WTC11 (cell line): Measurements from ENCODE around the gene ZC3H13. TPM values are rescaled to one million over a fixed set of nuclear protein-coding genes. Genes with fewer than 3 reads are reported as not detected.
A peak's percentile ranks its signal among the peaks of the same experiment; 100 is the strongest.

Experiments
- ATAC-seq: fragments of 200-7000 bp; cut with Tn5 transposase; 2 replicates; pipeline ENCODE4 v1.10.0; 2021; ENCODE audit warnings: mild to moderate bottlenecking, moderate library complexity
- CTCF ChIA-PET: fragments of 300-600 bp; sonication (Branson Sonifier 250); formaldehyde crosslinking; loops from one replicate; lab custom pipeline; 2021; ENCODE audit warnings: antibody characterized with exemption; lab: Charles Lee
- POLR2A ChIA-PET: fragments of 350-600 bp; sonication (Branson Sonifier 250); formaldehyde crosslinking; loops from one replicate; lab custom pipeline; 2021; ENCODE audit warnings: antibody characterized with exemption; lab: Charles Lee
- DNase-seq: peaks from one replicate; pipeline ENCODE4 v3.0.0; 2021; ENCODE audit warnings: low spot score
- H3K27ac Mint-ChIP-seq: 2 replicates; pipeline ENCODE4 v1.8.0; 2021; ENCODE audit warnings: mixed read lengths
- H3K27me3 Mint-ChIP-seq: 2 replicates; pipeline ENCODE4 v1.8.0; 2021; ENCODE audit warnings: low read depth, mild to moderate bottlenecking, moderate library complexity, mixed read lengths
- H3K36me3 Mint-ChIP-seq: 2 replicates; pipeline ENCODE4 v1.8.0; 2021; ENCODE audit warnings: mixed read lengths
- H3K4me1 Mint-ChIP-seq: 2 replicates; pipeline ENCODE4 v1.8.0; 2022; ENCODE audit warnings: mixed read lengths
- H3K4me3 Mint-ChIP-seq: 2 replicates; pipeline ENCODE4 v1.8.0; 2021; ENCODE audit warnings: mild to moderate bottlenecking, moderate library complexity, mixed read lengths
- H3K9me3 Mint-ChIP-seq: 2 replicates; pipeline ENCODE4 v1.8.0; 2021; ENCODE audit warnings: mixed read lengths
- ATF6 ChIP-seq: sonication (generic); formaldehyde crosslinking; IDR thresholded peaks from 2 replicates; pipeline ENCODE4 v1.8.1; 2023; ENCODE audit warnings: mild to moderate bottlenecking, missing genetic modification reagents
- CDX4 ChIP-seq: fragments of 250-450 bp; sonication (Bioruptor Pico); IDR thresholded peaks from 2 replicates; pipeline ENCODE4 v1.9.0; 2021; ENCODE audit warnings: moderate library complexity, mild to moderate bottlenecking, inconsistent platforms, borderline replicate concordance
- FOXJ3 ChIP-seq: sonication (generic); formaldehyde crosslinking; IDR thresholded peaks from 2 replicates; pipeline ENCODE4 v1.9.0; 2021; ENCODE audit warnings: missing genetic modification reagents, mild to moderate bottlenecking, borderline replicate concordance
- FOXK1 ChIP-seq: sonication (generic); formaldehyde crosslinking; IDR thresholded peaks from 2 replicates; pipeline ENCODE4 v1.8.0; 2022; ENCODE audit warnings: mild to moderate bottlenecking, moderate library complexity, missing genetic modification reagents
- GABPB1 ChIP-seq: sonication (generic); formaldehyde crosslinking; IDR thresholded peaks from 2 replicates; pipeline ENCODE4 v1.8.1; 2023; ENCODE audit warnings: mild to moderate bottlenecking, missing genetic modification reagents
- HMGA2 ChIP-seq: fragments of 250-450 bp; sonication (Bioruptor Pico); IDR thresholded peaks from 2 replicates; pipeline ENCODE4 v1.4.0; 2021; ENCODE audit warnings: mild to moderate bottlenecking, moderate library complexity
- NFATC4 ChIP-seq: fragments of 250-450 bp; sonication (Bioruptor Pico); IDR thresholded peaks from 2 replicates; pipeline ENCODE4 v1.9.0; 2021; ENCODE audit warnings: mild to moderate bottlenecking
- NFE2L1 ChIP-seq: sonication (generic); formaldehyde crosslinking; IDR thresholded peaks from 2 replicates; pipeline ENCODE4 v1.8.1; 2023; ENCODE audit warnings: missing genetic modification reagents
- OVOL2 ChIP-seq: fragments of 250-450 bp; sonication (Bioruptor Pico); IDR thresholded peaks from 2 replicates; pipeline ENCODE4 v1.9.0; 2021; ENCODE audit warnings: mild to moderate bottlenecking, borderline replicate concordance
- RELA ChIP-seq: sonication (generic); formaldehyde crosslinking; IDR thresholded peaks from 2 replicates; pipeline ENCODE4 v1.8.1; 2022; ENCODE audit warnings: missing genetic modification reagents, mild to moderate bottlenecking, borderline replicate concordance
- SMAD4 ChIP-seq: sonication (generic); formaldehyde crosslinking; IDR thresholded peaks from 2 replicates; pipeline ENCODE4 v1.8.0; 2022; ENCODE audit warnings: mild to moderate bottlenecking, missing genetic modification reagents
- SP1 ChIP-seq: sonication (generic); formaldehyde crosslinking; conservative IDR thresholded peaks from 2 replicates; pipeline ENCODE4 v1.8.1; 2022; ENCODE audit warnings: missing genetic modification reagents
- TP53 ChIP-seq: sonication (generic); formaldehyde crosslinking; IDR thresholded peaks from 2 replicates; pipeline ENCODE4 v1.8.1; 2023; ENCODE audit warnings: mild to moderate bottlenecking, missing genetic modification reagents
- ZBTB43 ChIP-seq: sonication (generic); formaldehyde crosslinking; IDR thresholded peaks from 2 replicates; pipeline ENCODE4 v1.8.1; 2023; ENCODE audit warnings: mild to moderate bottlenecking, missing genetic modification reagents
- ZMAT4 ChIP-seq: fragments of 250-450 bp; sonication (Bioruptor Pico); IDR thresholded peaks from 2 replicates; pipeline ENCODE4 v1.9.0; 2021; ENCODE audit warnings: mild to moderate bottlenecking
- ZNF121 ChIP-seq: sonication (generic); formaldehyde crosslinking; IDR thresholded peaks from 2 replicates; pipeline ENCODE4 v1.8.0; 2023; ENCODE audit warnings: missing genetic modification reagents
- total RNA-seq: library from RNA; stranded (reverse); gene quantifications from 3 replicates; pipeline ENCODE4 v1.2.3, GENCODE V29; 2021
- TF ChIP-seq, protein P1 (sequence below): sonication (generic); formaldehyde crosslinking; IDR thresholded peaks from 2 replicates; pipeline ENCODE4 v1.8.0; 2022; ENCODE audit warnings: mild to moderate bottlenecking, missing genetic modification reagents
- TF ChIP-seq, protein P2 (sequence below): sonication (generic); formaldehyde crosslinking; IDR thresholded peaks from 2 replicates; pipeline ENCODE4 v1.8.1; 2022; ENCODE audit warnings: low read depth, missing genetic modification reagents, borderline replicate concordance
- TF ChIP-seq, protein P3 (sequence below): sonication (generic); formaldehyde crosslinking; IDR thresholded peaks from 2 replicates; pipeline ENCODE4 v1.8.0; 2023; ENCODE audit warnings: missing genetic modification reagents
- TF ChIP-seq, protein P4 (sequence below): sonication (generic); formaldehyde crosslinking; IDR thresholded peaks from 2 replicates; pipeline ENCODE4 v1.8.1; 2022; ENCODE audit warnings: low read depth, mild to moderate bottlenecking, moderate library complexity, missing genetic modification reagents, borderline replicate concordance
- TF ChIP-seq, protein P5 (sequence below): sonication (generic); formaldehyde crosslinking; IDR thresholded peaks from 2 replicates; pipeline ENCODE4 v1.8.0; 2023; ENCODE audit warnings: missing genetic modification reagents, mild to moderate bottlenecking, borderline replicate concordance

ZC3H13 gene
- total RNA-seq, 1 experiment from 2014 or later, result 49.7 TPM

GRCh38 chr13:46087481-46087880 is 34.9 kb upstream of the ZC3H13 start:
- CTCF ChIA-PET, result no interaction called here
- ATAC-seq (no peak), DNase-seq (no peak)
- POLR2A ChIA-PET, result no interaction called here
- H3K27ac Mint-ChIP-seq, result no peak overlapping the region
- no peak overlapping the region for H3K4me3 Mint-ChIP-seq
- H3K4me1 Mint-ChIP-seq, result no peaks in the 10 kb centered on the region
- peaks cover 12% of the 10 kb centered on the region for H3K9me3 Mint-ChIP-seq
- TF ChIP-seq, protein P1, sequence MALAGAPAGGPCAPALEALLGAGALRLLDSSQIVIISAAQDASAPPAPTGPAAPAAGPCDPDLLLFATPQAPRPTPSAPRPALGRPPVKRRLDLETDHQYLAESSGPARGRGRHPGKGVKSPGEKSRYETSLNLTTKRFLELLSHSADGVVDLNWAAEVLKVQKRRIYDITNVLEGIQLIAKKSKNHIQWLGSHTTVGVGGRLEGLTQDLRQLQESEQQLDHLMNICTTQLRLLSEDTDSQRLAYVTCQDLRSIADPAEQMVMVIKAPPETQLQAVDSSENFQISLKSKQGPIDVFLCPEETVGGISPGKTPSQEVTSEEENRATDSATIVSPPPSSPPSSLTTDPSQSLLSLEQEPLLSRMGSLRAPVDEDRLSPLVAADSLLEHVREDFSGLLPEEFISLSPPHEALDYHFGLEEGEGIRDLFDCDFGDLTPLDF (CRISPR knock-in tag), result no peak
- TF ChIP-seq ZMAT4 (no peak), NFATC4 (no peak), NFE2L1 (CRISPR knock-in tag) (no peak), ATF6 (CRISPR knock-in tag) (no peak), FOXJ3 (no peak), SMAD4 (CRISPR knock-in tag) (no peak), RELA (CRISPR knock-in tag) (no peak), ZBTB43 (no peak), GABPB1 (CRISPR knock-in tag) (no peak)
- TF ChIP-seq, protein P2, sequence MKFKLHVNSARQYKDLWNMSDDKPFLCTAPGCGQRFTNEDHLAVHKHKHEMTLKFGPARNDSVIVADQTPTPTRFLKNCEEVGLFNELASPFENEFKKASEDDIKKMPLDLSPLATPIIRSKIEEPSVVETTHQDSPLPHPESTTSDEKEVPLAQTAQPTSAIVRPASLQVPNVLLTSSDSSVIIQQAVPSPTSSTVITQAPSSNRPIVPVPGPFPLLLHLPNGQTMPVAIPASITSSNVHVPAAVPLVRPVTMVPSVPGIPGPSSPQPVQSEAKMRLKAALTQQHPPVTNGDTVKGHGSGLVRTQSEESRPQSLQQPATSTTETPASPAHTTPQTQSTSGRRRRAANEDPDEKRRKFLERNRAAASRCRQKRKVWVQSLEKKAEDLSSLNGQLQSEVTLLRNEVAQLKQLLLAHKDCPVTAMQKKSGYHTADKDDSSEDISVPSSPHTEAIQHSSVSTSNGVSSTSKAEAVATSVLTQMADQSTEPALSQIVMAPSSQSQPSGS, result no peak
- no peaks in the 10 kb centered on the region; the same call in 1 of the 2 replicates for H3K27me3 Mint-ChIP-seq
- no peaks in the 10 kb centered on the region for H3K36me3 Mint-ChIP-seq

DNA sequence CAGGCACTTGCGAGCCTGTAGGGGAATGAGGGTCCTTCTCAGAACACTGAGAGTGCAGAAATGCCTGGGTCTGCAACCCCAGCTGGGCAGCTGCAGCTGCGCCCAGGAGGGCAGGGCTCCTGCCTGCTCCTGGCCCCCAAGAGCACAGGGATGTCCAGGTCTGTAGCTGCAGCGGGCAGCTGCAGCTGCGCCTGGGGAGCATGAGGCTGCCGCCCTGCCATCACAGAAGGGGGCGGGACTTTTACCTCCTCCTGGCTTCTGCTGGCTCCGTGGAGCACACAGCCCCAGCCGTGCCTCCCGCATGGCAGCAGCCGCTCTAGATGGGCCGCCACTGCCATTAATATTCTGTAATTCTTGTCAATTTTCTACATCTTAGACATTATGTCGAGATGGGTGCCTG is 34.4 kb upstream of the ZC3H13 start:
- Mint-ChIP-seq H3K4me1 (no peaks in the 10 kb centered on the region), H3K27me3 (no peaks in the 10 kb centered on the region; the same call in 1 of the 2 replicates), H3K36me3 (no peaks in the 10 kb centered on the region), H3K4me3 (no peak overlapping the region), H3K27ac (no peak overlapping the region), H3K9me3 (peaks cover 12% of the 10 kb centered on the region)
- peak; percentile 60 for ATAC-seq
- POLR2A ChIA-PET, result no interaction called here
- CTCF ChIA-PET, result no interaction called here
- DNase-seq, result no peak
- TF ChIP-seq, protein P3, sequence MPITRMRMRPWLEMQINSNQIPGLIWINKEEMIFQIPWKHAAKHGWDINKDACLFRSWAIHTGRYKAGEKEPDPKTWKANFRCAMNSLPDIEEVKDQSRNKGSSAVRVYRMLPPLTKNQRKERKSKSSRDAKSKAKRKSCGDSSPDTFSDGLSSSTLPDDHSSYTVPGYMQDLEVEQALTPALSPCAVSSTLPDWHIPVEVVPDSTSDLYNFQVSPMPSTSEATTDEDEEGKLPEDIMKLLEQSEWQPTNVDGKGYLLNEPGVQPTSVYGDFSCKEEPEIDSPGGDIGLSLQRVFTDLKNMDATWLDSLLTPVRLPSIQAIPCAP (CRISPR knock-in tag), result no peak
- TF ChIP-seq NFATC4 (no peak), CDX4 (CRISPR knock-in tag) (no peak), OVOL2 (CRISPR knock-in tag) (no peak), HMGA2 (CRISPR knock-in tag) (no peak), ZNF121 (CRISPR knock-in tag) (no peak), TP53 (no peak), FOXK1 (CRISPR knock-in tag) (no peak), SP1 (no peak)
- TF ChIP-seq, protein P4, sequence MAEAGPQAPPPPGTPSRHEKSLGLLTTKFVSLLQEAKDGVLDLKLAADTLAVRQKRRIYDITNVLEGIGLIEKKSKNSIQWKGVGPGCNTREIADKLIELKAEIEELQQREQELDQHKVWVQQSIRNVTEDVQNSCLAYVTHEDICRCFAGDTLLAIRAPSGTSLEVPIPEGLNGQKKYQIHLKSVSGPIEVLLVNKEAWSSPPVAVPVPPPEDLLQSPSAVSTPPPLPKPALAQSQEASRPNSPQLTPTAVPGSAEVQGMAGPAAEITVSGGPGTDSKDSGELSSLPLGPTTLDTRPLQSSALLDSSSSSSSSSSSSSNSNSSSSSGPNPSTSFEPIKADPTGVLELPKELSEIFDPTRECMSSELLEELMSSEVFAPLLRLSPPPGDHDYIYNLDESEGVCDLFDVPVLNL, result no peak
- TF ChIP-seq, protein P5, sequence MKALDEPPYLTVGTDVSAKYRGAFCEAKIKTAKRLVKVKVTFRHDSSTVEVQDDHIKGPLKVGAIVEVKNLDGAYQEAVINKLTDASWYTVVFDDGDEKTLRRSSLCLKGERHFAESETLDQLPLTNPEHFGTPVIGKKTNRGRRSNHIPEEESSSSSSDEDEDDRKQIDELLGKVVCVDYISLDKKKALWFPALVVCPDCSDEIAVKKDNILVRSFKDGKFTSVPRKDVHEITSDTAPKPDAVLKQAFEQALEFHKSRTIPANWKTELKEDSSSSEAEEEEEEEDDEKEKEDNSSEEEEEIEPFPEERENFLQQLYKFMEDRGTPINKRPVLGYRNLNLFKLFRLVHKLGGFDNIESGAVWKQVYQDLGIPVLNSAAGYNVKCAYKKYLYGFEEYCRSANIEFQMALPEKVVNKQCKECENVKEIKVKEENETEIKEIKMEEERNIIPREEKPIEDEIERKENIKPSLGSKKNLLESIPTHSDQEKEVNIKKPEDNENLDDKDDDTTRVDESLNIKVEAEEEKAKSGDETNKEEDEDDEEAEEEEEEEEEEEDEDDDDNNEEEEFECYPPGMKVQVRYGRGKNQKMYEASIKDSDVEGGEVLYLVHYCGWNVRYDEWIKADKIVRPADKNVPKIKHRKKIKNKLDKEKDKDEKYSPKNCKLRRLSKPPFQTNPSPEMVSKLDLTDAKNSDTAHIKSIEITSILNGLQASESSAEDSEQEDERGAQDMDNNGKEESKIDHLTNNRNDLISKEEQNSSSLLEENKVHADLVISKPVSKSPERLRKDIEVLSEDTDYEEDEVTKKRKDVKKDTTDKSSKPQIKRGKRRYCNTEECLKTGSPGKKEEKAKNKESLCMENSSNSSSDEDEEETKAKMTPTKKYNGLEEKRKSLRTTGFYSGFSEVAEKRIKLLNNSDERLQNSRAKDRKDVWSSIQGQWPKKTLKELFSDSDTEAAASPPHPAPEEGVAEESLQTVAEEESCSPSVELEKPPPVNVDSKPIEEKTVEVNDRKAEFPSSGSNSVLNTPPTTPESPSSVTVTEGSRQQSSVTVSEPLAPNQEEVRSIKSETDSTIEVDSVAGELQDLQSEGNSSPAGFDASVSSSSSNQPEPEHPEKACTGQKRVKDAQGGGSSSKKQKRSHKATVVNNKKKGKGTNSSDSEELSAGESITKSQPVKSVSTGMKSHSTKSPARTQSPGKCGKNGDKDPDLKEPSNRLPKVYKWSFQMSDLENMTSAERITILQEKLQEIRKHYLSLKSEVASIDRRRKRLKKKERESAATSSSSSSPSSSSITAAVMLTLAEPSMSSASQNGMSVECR, result no peak
